Osteocyte (in vitro differentiated cells): Measurements from ENCODE around the gene TDRD9. TPM values are rescaled to one million over a fixed set of nuclear protein-coding genes. Genes with fewer than 3 reads are reported as not detected.

Source experiments
- DNase-seq: peaks from one replicate; pipeline ENCODE4 v3.0.0; 2021; ENCODE audit warnings: mixed read lengths; ENCODE audit not compliant: unreplicated experiment; ENCODE audit errors: extremely low spot score
- H3K27ac Mint-ChIP-seq: one replicate; pipeline ENCODE4 v1.8.0; 2021; ENCODE audit warnings: mild to moderate bottlenecking, mixed read lengths; ENCODE audit not compliant: unreplicated experiment
- H3K27me3 Mint-ChIP-seq: one replicate; pipeline ENCODE4 v1.8.0; 2021; ENCODE audit warnings: mixed read lengths; ENCODE audit not compliant: unreplicated experiment
- H3K36me3 Mint-ChIP-seq: one replicate; pipeline ENCODE4 v1.8.0; 2021; ENCODE audit warnings: mixed read lengths; ENCODE audit not compliant: unreplicated experiment
- H3K4me1 Mint-ChIP-seq: one replicate; pipeline ENCODE4 v1.8.0; 2021; ENCODE audit warnings: mixed read lengths; ENCODE audit not compliant: unreplicated experiment
- H3K4me3 Mint-ChIP-seq: one replicate; pipeline ENCODE4 v1.8.0; 2021; ENCODE audit warnings: mild to moderate bottlenecking, moderate library complexity, mixed read lengths; ENCODE audit not compliant: unreplicated experiment
- H3K9me3 Mint-ChIP-seq: one replicate; pipeline ENCODE4 v1.8.0; 2021; ENCODE audit warnings: mixed read lengths; ENCODE audit not compliant: unreplicated experiment
- CTCF ChIP-seq: fragments of 200-600 bp; sonication (generic); IDR thresholded peaks from 2 replicates; pipeline ENCODE4 v1.5.0; 2021; ENCODE audit warnings: antibody characterized with exemption, mild to moderate bottlenecking, moderate library complexity
- total RNA-seq: library from RNA; stranded (reverse); gene quantifications from 2 replicates; pipeline ENCODE4 v1.2.1, GENCODE V29; 2021

The TDRD9 gene
- total RNA-seq, 1 donor from 2014 or later: not detected

GRCh38 chr14:104066719-104067295 lies 138.6 kb downstream of the TDRD9 start:
- no peak for TF ChIP-seq CTCF
- Mint-ChIP-seq H3K4me1 (no peaks in the 10 kb centered on the region), H3K27me3 (peaks cover 20% of the 10 kb centered on the region), H3K4me3 (no peak overlapping the region), H3K27ac (no peak overlapping the region), H3K9me3 (peaks cover 5% of the 10 kb centered on the region), H3K36me3 (no peaks in the 10 kb centered on the region)
- DNase-seq: peak; percentile 64

GRCh38 chr14:104069541-104069940 lies 141.3 kb downstream of the TDRD9 start:
- TF ChIP-seq CTCF: no peak
- peaks cover 12% of the 10 kb centered on the region for H3K9me3 Mint-ChIP-seq
- H3K4me1 Mint-ChIP-seq: no peaks in the 10 kb centered on the region
- no peaks in the 10 kb centered on the region for H3K36me3 Mint-ChIP-seq
- H3K27me3 Mint-ChIP-seq: peaks cover 9% of the 10 kb centered on the region
- no peak overlapping the region for H3K27ac Mint-ChIP-seq
- DNase-seq: peak; percentile 19
- no peak overlapping the region for H3K4me3 Mint-ChIP-seq

GRCh38 chr14:104072586-104072985 lies 144.3 kb downstream of the TDRD9 start:
- Mint-ChIP-seq H3K4me3 (no peak overlapping the region), H3K27ac (no peak overlapping the region)

GRCh38 chr14:104073764-104074163 lies 145.5 kb downstream of the TDRD9 start:
- DNase-seq: peak; percentile 21

More at GRCh38 chr14:104072586-104072985, 144.3 kb downstream of the TDRD9 start:
- no peak for DNase-seq
- H3K9me3 Mint-ChIP-seq: peaks cover 7% of the 10 kb centered on the region
- peaks cover 17% of the 10 kb centered on the region for H3K27me3 Mint-ChIP-seq
- no peaks in the 10 kb centered on the region for H3K36me3 Mint-ChIP-seq
- H3K4me1 Mint-ChIP-seq: no peaks in the 10 kb centered on the region
- TF ChIP-seq CTCF: no peak

More at GRCh38 chr14:104073764-104074163, 145.5 kb downstream of the TDRD9 start:
- Mint-ChIP-seq H3K4me3 (no peak overlapping the region), H3K9me3 (peaks cover 7% of the 10 kb centered on the region), H3K27me3 (peaks cover 20% of the 10 kb centered on the region), H3K27ac (no peak overlapping the region), H3K36me3 (no peaks in the 10 kb centered on the region), H3K4me1 (peaks cover 3% of the 10 kb centered on the region)
- no peak for TF ChIP-seq CTCF
